Stomach (tissue), 9 donors: Measurements from ENCODE around the gene TUBGCP5. TPM values are rescaled to one million over a fixed set of nuclear protein-coding genes. Genes with fewer than 3 reads are reported as not detected.

Experiments used
- DNase-seq, 2 donors: peaks; one replicate each; pipeline versions ENCODE4 v3.0.0 to v3.0.0-alpha.2; 2013 to 2019
- H3K27ac ChIP-seq, 5 donors: fragments of 200-600 bp in 4 of 5; sonication (generic) in 4 of 5; one replicate each; pipeline ENCODE4 v1.5.1; 2013 to 2019; ENCODE audit warnings: mild to moderate bottlenecking in 1 of 5, moderate library complexity in 1 of 5
- H3K27me3 ChIP-seq, 3 donors: fragments of 200-600 bp; sonication (generic); one replicate each; pipeline ENCODE4 v1.5.1; 2017 to 2019; ENCODE audit warnings: mixed run types in 1 of 3
- H3K36me3 ChIP-seq, 4 donors: fragments of 200-600 bp; sonication (generic); 1 replicate in 3 of 4; 2 replicates in 1 of 4; pipeline ENCODE4 v1.5.1; 2016 to 2019
- H3K4me1 ChIP-seq, 4 donors: fragments of 200-600 bp; sonication (generic); one replicate each; pipeline ENCODE4 v1.5.1; 2016 to 2019
- H3K4me3 ChIP-seq, 4 donors: fragments of 200-600 bp; sonication (generic) in 3 of 4; one replicate each; pipeline ENCODE4 v1.5.1; 2016 to 2019; ENCODE audit warnings: mild to moderate bottlenecking in 1 of 4
- H3K9me3 ChIP-seq, 4 donors: fragments of 200-600 bp; sonication (generic); one replicate each; pipeline ENCODE4 v1.5.1; 2016 to 2019
- EP300 ChIP-seq: sonication (generic); formaldehyde crosslinking; IDR thresholded peaks from one replicate; pipeline ENCODE4 v1.6.1; 2017; ENCODE audit warnings: antibody characterized with exemption
- POLR2A ChIP-seq, 4 donors: fragments of 450-650 bp; IDR thresholded peaks; one replicate each; pipeline ENCODE4 v1.6.1; 2016; ENCODE audit warnings: antibody characterized with exemption in 4 of 4, control low read depth in 2 of 4, mild to moderate bottlenecking in 1 of 4, moderate library complexity in 1 of 4
- POLR2AphosphoS5 ChIP-seq, 3 donors: sonication (generic); formaldehyde crosslinking; IDR thresholded peaks; one replicate each; pipeline ENCODE4 v1.6.1; 2016; ENCODE audit warnings: antibody characterized with exemption in 3 of 3
- WGBS, 5 donors: extraction: QIAGEN DNeasy Blood & Tissue Kit in 3 of 5; methylation state at CpG; one replicate each; pipeline versions ENCODE4 v1.1.5 to v1.1.7; 2013 to 2018; 5-methylcytosine and 5-hydroxymethylcytosine counted together
- intact Hi-C: fragments of 100-400 bp; cut with DNase I; formaldehyde crosslinking; loops from one replicate; pipeline ENCODE4 v1.15.1; 2023; ENCODE audit warnings: low total_unique reads
- polyA plus RNA-seq, 3 donors: library from polyadenylated mRNA; stranded (reverse); fragments of 200-250 nt; gene quantifications; one replicate each; pipeline ENCODE4 v1.2.3, GENCODE V29; 2013
- total RNA-seq, 5 donors: library from RNA; depleted of rRNA; stranded (reverse); fragments of >200 nt; gene quantifications; one replicate each; pipeline versions ENCODE4 v1.1.0 to v1.2.3, GENCODE V29; 2014 to 2016
- TF ChIP-seq, protein P1 (sequence below), 7 experiments: fragments of 450-650 bp in 4 of 7; fragments of 200-600 bp in 3 of 7; sonication (generic) in 3 of 7; IDR thresholded peaks; one replicate each; pipeline ENCODE4 v1.5.1; 2016 to 2019; ENCODE audit warnings: antibody characterized with exemption in 7 of 7, control low read depth in 2 of 7, mild to moderate bottlenecking in 1 of 7
- donor health status: healthy with polysubstance abuse.
- donor health status: Bipolar disorder and iron deficiency.
- donor health status: healthy.

The TUBGCP5 gene
- total and polyA plus RNA-seq, 8 donors, result 4.1 to 44.2 (median 9.9) TPM

DNA sequence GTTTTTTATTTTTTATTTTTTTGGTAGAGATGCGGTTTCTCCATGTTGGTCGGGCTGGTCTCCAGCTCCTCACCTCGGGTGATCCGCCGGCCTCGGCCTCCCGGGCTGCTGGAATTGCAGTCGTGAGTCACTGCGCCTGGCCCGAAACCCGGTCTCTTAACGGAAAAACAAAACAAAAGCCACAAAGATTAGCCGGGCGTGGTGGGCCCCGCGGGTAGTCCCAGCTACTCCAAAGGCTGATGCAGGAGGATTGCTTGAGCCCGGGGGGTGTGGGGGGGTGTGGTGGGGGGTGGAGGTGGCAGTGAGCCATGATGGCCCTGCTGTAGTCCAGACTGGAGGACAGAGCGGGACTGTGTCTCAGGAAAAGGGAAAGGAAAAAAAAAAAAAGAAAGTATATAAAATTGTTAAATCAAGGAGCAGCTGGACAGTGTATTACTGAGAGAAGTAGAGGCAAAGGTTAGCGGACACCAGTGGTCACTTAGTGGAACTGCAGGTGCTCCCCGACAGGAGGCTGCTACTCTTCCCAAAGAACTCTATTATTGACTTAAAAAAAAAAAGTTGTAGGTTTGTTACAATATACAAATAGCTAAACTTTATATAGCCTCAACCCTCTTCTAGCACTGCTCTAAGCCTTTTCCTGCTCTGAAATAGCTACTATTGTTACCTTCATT is 30.3 kb upstream of the TUBGCP5 start:
- intact Hi-C loops, result no loop called here
- WGBS, 5 donors, result 82 to 95% (median 92%) methylated on average over 20 of the region's 20 CpGs
- Histone ChIP-seq H3K4me1 (peaks cover 0 to 6% (median 0%) of the 10 kb centered on the region in 4 donors), H3K4me3 (no peak overlapping the region), H3K27me3 (peaks cover 0 to 12% (median 0%) of the 10 kb centered on the region in 3 donors), H3K27ac (no peak overlapping the region), H3K9me3 (peaks cover 0 to 15% (median 7%) of the 10 kb centered on the region in 4 donors), H3K36me3 (no peaks in the 10 kb centered on the region)
- DNase-seq, result no peak
- TF ChIP-seq EP300 (no peak), POLR2AphosphoS5 (IDR thresholded peaks at IDR 0.05) (no peak), POLR2A (IDR thresholded peaks at IDR 0.05) (no peak)
- TF ChIP-seq, protein P1, sequence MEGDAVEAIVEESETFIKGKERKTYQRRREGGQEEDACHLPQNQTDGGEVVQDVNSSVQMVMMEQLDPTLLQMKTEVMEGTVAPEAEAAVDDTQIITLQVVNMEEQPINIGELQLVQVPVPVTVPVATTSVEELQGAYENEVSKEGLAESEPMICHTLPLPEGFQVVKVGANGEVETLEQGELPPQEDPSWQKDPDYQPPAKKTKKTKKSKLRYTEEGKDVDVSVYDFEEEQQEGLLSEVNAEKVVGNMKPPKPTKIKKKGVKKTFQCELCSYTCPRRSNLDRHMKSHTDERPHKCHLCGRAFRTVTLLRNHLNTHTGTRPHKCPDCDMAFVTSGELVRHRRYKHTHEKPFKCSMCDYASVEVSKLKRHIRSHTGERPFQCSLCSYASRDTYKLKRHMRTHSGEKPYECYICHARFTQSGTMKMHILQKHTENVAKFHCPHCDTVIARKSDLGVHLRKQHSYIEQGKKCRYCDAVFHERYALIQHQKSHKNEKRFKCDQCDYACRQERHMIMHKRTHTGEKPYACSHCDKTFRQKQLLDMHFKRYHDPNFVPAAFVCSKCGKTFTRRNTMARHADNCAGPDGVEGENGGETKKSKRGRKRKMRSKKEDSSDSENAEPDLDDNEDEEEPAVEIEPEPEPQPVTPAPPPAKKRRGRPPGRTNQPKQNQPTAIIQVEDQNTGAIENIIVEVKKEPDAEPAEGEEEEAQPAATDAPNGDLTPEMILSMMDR (IDR thresholded peaks at IDR 0.05), result no peak

DNA sequence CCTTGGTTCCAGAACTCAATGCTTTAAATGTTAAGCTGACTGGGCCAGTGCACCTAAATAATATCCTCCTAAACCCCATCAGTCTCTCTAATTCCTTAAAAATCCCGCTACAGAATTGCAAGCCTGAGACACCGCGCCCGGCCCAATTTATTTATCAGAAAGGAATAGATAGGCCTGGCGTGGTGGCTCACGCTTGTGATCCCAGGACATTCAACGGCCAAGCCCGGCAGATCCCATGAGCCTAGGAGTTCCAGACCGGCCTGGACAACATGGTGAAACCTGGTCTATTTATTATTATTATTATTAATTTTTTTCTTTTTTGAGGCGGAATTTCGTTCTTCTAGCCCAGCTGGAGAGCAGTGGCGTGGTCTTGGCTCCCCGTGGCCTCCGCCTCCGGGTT is 28.0 kb upstream of the TUBGCP5 start:
- 91 to 95% (median 94%) methylated on average over 15 of the region's 15 CpGs for WGBS, 5 donors

DNA sequence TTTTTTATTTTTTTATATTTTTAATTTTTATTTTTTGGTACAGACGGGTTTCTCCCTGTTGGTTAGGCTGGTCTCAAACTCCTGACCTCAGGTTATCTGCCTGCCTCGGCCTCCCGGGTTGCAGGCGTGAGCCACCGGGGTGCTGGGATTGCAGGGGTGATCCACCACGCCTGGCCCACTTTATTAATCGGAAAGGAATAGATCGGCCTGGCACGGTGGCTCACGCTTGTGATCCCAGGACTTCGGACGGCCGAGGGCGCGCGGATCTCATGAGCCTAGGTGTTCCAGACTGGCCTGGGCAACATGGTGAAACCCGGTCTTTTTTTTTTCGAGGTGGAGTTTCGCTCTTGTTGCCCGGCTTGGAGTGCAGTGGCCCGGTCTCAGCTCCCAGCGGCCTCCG is 26.5 kb upstream of the TUBGCP5 start:
- WGBS, 5 donors, result 93 to 97% (median 94%) methylated on average over 23 of the region's 23 CpGs
- Histone ChIP-seq H3K4me1 (no peaks in the 10 kb centered on the region), H3K27me3 (no peaks in the 10 kb centered on the region), H3K9me3 (peaks cover 0 to 15% (median 7%) of the 10 kb centered on the region in 4 donors), H3K36me3 (no peaks in the 10 kb centered on the region), H3K4me3 (no peak overlapping the region), H3K27ac (no peak overlapping the region)
- TF ChIP-seq EP300 (no peak), POLR2AphosphoS5 (IDR thresholded peaks at IDR 0.05) (no peak), POLR2A (IDR thresholded peaks at IDR 0.05) (no peak)
- TF ChIP-seq, protein P1 (IDR thresholded peaks at IDR 0.05), result no peak
- DNase-seq, result no peak
- intact Hi-C loops, result no loop called here

More for the DNA sequence above, 28.0 kb upstream of the TUBGCP5 start:
- Histone ChIP-seq H3K9me3 (peaks cover 0 to 15% (median 7%) of the 10 kb centered on the region in 4 donors), H3K4me1 (no peaks in the 10 kb centered on the region), H3K4me3 (no peak overlapping the region), H3K36me3 (no peaks in the 10 kb centered on the region), H3K27ac (no peak overlapping the region), H3K27me3 (no peaks in the 10 kb centered on the region)
- DNase-seq, result no peak
- TF ChIP-seq, protein P1 (IDR thresholded peaks at IDR 0.05), result no peak
- no peak for TF ChIP-seq POLR2A (IDR thresholded peaks at IDR 0.05)
- no peak for TF ChIP-seq EP300
- no peak for TF ChIP-seq POLR2AphosphoS5 (IDR thresholded peaks at IDR 0.05)
- intact Hi-C loops, result no loop called here

DNA sequence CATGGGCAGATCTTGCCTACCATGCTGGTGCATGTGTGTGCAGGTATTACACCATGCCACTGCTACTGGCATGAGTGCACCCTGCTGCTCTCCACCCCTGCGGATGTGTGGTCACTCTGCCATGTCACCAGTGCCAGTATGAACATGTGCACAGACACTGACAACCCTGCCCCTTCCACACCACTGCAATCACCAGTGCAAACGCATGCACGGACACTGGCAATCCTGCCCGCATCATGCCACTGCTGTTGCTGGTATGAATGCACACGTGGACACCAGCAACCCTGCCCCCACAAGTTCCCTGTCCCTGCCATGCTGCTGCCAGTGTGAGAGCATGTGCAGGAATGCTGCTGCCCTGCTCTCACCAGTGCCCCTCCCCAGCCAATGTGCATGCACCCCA is 24.8 kb upstream of the TUBGCP5 start:
- no peaks in the 10 kb centered on the region for H3K36me3 ChIP-seq
- no peak overlapping the region for H3K4me3 ChIP-seq
- no peaks in the 10 kb centered on the region for H3K4me1 ChIP-seq
- no peak overlapping the region for H3K27ac ChIP-seq
- WGBS, 5 donors, result 77 to 85% (median 81%) methylated on average over 4 to 5 of the region's 5 CpGs
- intact Hi-C loops, result no loop called here
- TF ChIP-seq POLR2A (IDR thresholded peaks at IDR 0.05), result no peak
- no peak for TF ChIP-seq EP300
- TF ChIP-seq POLR2AphosphoS5 (IDR thresholded peaks at IDR 0.05), result no peak
- TF ChIP-seq, protein P1 (IDR thresholded peaks at IDR 0.05), result no peak
- H3K9me3 ChIP-seq, result peaks cover 0 to 15% (median 7%) of the 10 kb centered on the region in 4 donors
- H3K27me3 ChIP-seq, result no peaks in the 10 kb centered on the region
- no peak for DNase-seq
